MM.1S (cell line): ENCODE results near the gene PDE4B.

Experiments used
- DNase-seq: peaks from one replicate; pipeline ENCODE4 v3.0.0-alpha.2; 2015
- H2AFZ ChIP-seq: fragments of 300-600 bp; sonication (generic); 2 replicates; pipeline ENCODE4 v1.6.0; 2016; ENCODE audit warnings: antibody characterized with exemption, low read length
- H3F3A ChIP-seq: fragments of 300-600 bp; sonication (generic); 2 replicates; pipeline ENCODE4 v1.6.1; 2016; ENCODE audit warnings: mild to moderate bottlenecking, antibody characterized with exemption, low read length, moderate library complexity, mixed read lengths; ENCODE audit not compliant: insufficient read depth
- H3K27ac ChIP-seq: fragments of 300-600 bp; sonication (generic); 2 replicates; pipeline ENCODE4 v1.5.1; 2016; ENCODE audit warnings: mild to moderate bottlenecking, low read length
- H3K27me3 ChIP-seq: fragments of 300-600 bp; sonication (generic); replicated peaks from 2 replicates; pipeline ENCODE4 v1.6.0; 2016; ENCODE audit warnings: low read length; ENCODE audit not compliant: insufficient read depth
- H3K36me3 ChIP-seq: fragments of 300-600 bp; sonication (generic); replicated peaks from 2 replicates; pipeline ENCODE4 v1.6.1; 2016; ENCODE audit warnings: mild to moderate bottlenecking, low read length, mixed read lengths; ENCODE audit not compliant: insufficient read depth
- H3K4me1 ChIP-seq: fragments of 300-600 bp; sonication (generic); 2 replicates; pipeline ENCODE4 v1.6.1; 2016; ENCODE audit warnings: low read length, mixed read lengths
- H3K4me2 ChIP-seq: fragments of 300-600 bp; sonication (generic); 2 replicates; pipeline ENCODE4 v1.6.0; 2016; ENCODE audit warnings: low read depth, low read length
- H3K4me3 ChIP-seq: fragments of 300-600 bp; sonication (generic); 2 replicates; pipeline ENCODE4 v1.5.1; 2016; ENCODE audit warnings: low read length, mixed read lengths
- H3K79me2 ChIP-seq: fragments of 300-600 bp; sonication (generic); 2 replicates; pipeline ENCODE4 v1.6.1; 2016; ENCODE audit warnings: mixed run types, low read length, mixed read lengths
- H3K9ac ChIP-seq: fragments of 300-600 bp; sonication (generic); 2 replicates; pipeline ENCODE4 v1.6.1; 2016; ENCODE audit warnings: low read length, mixed read lengths
- H3K9me2 ChIP-seq: fragments of 300-600 bp; sonication (generic); replicated peaks from 2 replicates; pipeline ENCODE4 v1.6.1; 2016; ENCODE audit warnings: mild to moderate bottlenecking, low read length, mixed read lengths; ENCODE audit not compliant: insufficient read depth
- H3K9me3 ChIP-seq: fragments of 300-600 bp; sonication (generic); replicated peaks from 2 replicates; pipeline ENCODE4 v1.6.1; 2016; ENCODE audit warnings: mild to moderate bottlenecking, low read length, mixed read lengths; ENCODE audit not compliant: insufficient read depth
- H4K20me1 ChIP-seq: fragments of 300-600 bp; sonication (generic); 2 replicates; pipeline ENCODE4 v1.6.1; 2016; ENCODE audit warnings: mild to moderate bottlenecking, low read length, moderate library complexity, mixed read lengths; ENCODE audit not compliant: insufficient read depth
- EZH2 ChIP-seq: fragments of 300-600 bp; sonication (generic); optimal IDR thresholded peaks from 2 replicates; pipeline ENCODE3; 2017; ENCODE audit warnings: low read depth, mild to moderate bottlenecking, antibody characterized with exemption, low read length, mixed read lengths
- EZH2phosphoT487 ChIP-seq: fragments of 300-600 bp; sonication (generic); IDR thresholded peaks from 2 replicates; pipeline ENCODE4 v1.6.1; 2018; ENCODE audit warnings: antibody characterized with exemption, low read length
- TF ChIP-seq, protein P1 (sequence below): fragments of 300-600 bp; sonication (generic); IDR thresholded peaks from 2 replicates; pipeline ENCODE4 v1.5.1; 2016; ENCODE audit warnings: antibody characterized with exemption, low read length, mixed read lengths

PDE4B gene

GRCh38 chr1:65990161-65990560, 197.5 kb downstream of the PDE4B start:
- no peaks in the 10 kb centered on the region for H3F3A ChIP-seq
- no peaks in the 10 kb centered on the region for H3K79me2 ChIP-seq
- H2AFZ ChIP-seq: no peak overlapping the region
- H4K20me1 ChIP-seq: no peaks in the 10 kb centered on the region
- no peaks in the 10 kb centered on the region for H3K27me3 ChIP-seq
- no peaks in the 10 kb centered on the region for H3K4me1 ChIP-seq
- H3K27ac ChIP-seq: no peak overlapping the region
- no peaks in the 10 kb centered on the region for H3K9me3 ChIP-seq
- no peaks in the 10 kb centered on the region for H3K36me3 ChIP-seq
- no peak overlapping the region for H3K4me3 ChIP-seq
- no peak for DNase-seq
- no peak overlapping the region for H3K4me2 ChIP-seq
- H3K9ac ChIP-seq: no peak overlapping the region
- TF ChIP-seq EZH2 (no peak), EZH2phosphoT487 (no peak)
- TF ChIP-seq, protein P1, sequence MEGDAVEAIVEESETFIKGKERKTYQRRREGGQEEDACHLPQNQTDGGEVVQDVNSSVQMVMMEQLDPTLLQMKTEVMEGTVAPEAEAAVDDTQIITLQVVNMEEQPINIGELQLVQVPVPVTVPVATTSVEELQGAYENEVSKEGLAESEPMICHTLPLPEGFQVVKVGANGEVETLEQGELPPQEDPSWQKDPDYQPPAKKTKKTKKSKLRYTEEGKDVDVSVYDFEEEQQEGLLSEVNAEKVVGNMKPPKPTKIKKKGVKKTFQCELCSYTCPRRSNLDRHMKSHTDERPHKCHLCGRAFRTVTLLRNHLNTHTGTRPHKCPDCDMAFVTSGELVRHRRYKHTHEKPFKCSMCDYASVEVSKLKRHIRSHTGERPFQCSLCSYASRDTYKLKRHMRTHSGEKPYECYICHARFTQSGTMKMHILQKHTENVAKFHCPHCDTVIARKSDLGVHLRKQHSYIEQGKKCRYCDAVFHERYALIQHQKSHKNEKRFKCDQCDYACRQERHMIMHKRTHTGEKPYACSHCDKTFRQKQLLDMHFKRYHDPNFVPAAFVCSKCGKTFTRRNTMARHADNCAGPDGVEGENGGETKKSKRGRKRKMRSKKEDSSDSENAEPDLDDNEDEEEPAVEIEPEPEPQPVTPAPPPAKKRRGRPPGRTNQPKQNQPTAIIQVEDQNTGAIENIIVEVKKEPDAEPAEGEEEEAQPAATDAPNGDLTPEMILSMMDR: no peak
- no peaks in the 10 kb centered on the region for H3K9me2 ChIP-seq

DNA sequence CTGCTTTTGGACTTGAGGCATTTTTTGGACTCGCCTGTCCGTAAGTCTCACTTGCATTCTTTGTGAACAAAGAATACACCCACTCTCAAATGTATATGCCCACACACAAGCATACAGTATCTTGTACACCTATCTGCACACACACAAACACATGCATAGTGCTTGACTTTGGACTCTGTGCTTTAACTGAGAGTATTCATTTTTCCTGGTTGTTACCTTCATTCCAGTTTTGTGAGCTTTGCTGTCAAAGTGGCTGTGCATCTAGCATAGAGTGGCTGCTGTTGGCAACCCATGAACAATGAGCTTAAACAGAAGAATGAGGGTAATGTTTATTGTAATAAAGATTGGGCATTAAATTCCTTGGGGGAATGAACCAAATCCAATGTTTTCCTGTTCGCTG, 199.0 kb downstream of the PDE4B start:
- no peaks in the 10 kb centered on the region for H3K36me3 ChIP-seq
- no peak for TF ChIP-seq EZH2
- no peak for TF ChIP-seq EZH2phosphoT487
- TF ChIP-seq, protein P1: no peak
- no peaks in the 10 kb centered on the region for H3K9me3 ChIP-seq
- H3K9me2 ChIP-seq: no peaks in the 10 kb centered on the region
- H3K4me1 ChIP-seq: no peaks in the 10 kb centered on the region
- H3K4me2 ChIP-seq: no peak overlapping the region
- no peak overlapping the region for H3K4me3 ChIP-seq
- H3K79me2 ChIP-seq: no peaks in the 10 kb centered on the region
- H3K9ac ChIP-seq: no peak overlapping the region
- no peaks in the 10 kb centered on the region for H4K20me1 ChIP-seq
- DNase-seq: no peak
- no peaks in the 10 kb centered on the region for H3K27me3 ChIP-seq
- H3K27ac ChIP-seq: no peak overlapping the region
- no peak overlapping the region for H2AFZ ChIP-seq
- no peaks in the 10 kb centered on the region for H3F3A ChIP-seq

DNA sequence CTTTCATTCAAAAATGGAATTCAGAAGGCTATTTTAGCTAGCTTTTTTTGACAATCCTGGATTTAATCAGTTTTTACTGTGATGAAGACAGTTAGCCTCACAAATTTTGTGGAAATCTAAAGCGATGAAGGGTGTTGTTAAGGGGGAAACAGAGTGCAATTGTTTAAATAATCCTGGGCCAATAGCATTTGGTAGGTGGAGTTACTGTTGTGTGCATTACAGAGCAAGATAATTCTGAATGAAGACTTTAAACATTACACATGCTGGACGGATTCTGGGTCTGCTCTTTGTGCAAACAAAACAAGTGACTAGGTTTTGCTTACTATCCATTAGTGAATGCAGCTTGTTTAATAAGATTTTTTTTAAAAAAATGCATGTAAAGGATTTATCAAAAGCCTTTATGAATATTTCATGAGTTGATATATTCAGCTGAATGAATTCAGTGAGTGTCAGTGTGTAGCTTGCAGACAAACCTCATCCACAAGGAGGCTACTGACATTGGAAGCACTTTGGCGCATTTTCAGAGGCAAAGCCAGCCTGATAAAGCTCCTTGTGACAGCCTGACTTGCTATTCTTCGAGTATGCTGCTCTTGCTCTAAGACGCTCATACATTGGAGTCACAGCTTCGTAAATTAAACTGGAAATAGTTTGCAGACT, 199.6 kb downstream of the PDE4B start:
- Histone ChIP-seq H3F3A (no peaks in the 10 kb centered on the region), H3K9me2 (no peaks in the 10 kb centered on the region), H3K9ac (no peak overlapping the region), H3K79me2 (no peaks in the 10 kb centered on the region), H3K9me3 (no peaks in the 10 kb centered on the region), H3K4me3 (no peak overlapping the region), H3K27me3 (no peaks in the 10 kb centered on the region), H3K4me1 (no peaks in the 10 kb centered on the region), H4K20me1 (no peaks in the 10 kb centered on the region), H3K4me2 (no peak overlapping the region), H3K36me3 (no peaks in the 10 kb centered on the region), H3K27ac (no peak overlapping the region), H2AFZ (no peak overlapping the region)
- DNase-seq: no peak
- no peak for TF ChIP-seq EZH2phosphoT487
- TF ChIP-seq EZH2: no peak

GRCh38 chr1:65992831-65993271, 200.2 kb downstream of the PDE4B start:
- no peak overlapping the region for H3K4me2 ChIP-seq

More at GRCh38 chr1:65992831-65993271, 200.2 kb downstream of the PDE4B start:
- no peak for DNase-seq
- no peaks in the 10 kb centered on the region for H3K9me3 ChIP-seq
- H3K9me2 ChIP-seq: no peaks in the 10 kb centered on the region
- H2AFZ ChIP-seq: no peak overlapping the region
- no peaks in the 10 kb centered on the region for H3F3A ChIP-seq
- H4K20me1 ChIP-seq: no peaks in the 10 kb centered on the region
- no peaks in the 10 kb centered on the region for H3K27me3 ChIP-seq
- H3K4me1 ChIP-seq: no peaks in the 10 kb centered on the region
- H3K36me3 ChIP-seq: no peaks in the 10 kb centered on the region
- TF ChIP-seq EZH2 (no peak), EZH2phosphoT487 (no peak)
- TF ChIP-seq, protein P1: no peak
- no peak overlapping the region for H3K27ac ChIP-seq
- no peak overlapping the region for H3K4me3 ChIP-seq
- H3K79me2 ChIP-seq: no peaks in the 10 kb centered on the region
- H3K9ac ChIP-seq: no peak overlapping the region
